ENCODE results near the gene EHMT2. TPM values are rescaled to one million over a fixed set of nuclear protein-coding genes. Genes with fewer than 3 reads are reported as not detected.
"Not testable (repeated sequence)": the region's sequence is repeated elsewhere in the genome, so short reads cannot be mapped to it uniquely, and the experiment has no call there.

Gene EHMT2
- total RNA-seq, 1 donor from 2014 or later: 202 TPM

DNA sequence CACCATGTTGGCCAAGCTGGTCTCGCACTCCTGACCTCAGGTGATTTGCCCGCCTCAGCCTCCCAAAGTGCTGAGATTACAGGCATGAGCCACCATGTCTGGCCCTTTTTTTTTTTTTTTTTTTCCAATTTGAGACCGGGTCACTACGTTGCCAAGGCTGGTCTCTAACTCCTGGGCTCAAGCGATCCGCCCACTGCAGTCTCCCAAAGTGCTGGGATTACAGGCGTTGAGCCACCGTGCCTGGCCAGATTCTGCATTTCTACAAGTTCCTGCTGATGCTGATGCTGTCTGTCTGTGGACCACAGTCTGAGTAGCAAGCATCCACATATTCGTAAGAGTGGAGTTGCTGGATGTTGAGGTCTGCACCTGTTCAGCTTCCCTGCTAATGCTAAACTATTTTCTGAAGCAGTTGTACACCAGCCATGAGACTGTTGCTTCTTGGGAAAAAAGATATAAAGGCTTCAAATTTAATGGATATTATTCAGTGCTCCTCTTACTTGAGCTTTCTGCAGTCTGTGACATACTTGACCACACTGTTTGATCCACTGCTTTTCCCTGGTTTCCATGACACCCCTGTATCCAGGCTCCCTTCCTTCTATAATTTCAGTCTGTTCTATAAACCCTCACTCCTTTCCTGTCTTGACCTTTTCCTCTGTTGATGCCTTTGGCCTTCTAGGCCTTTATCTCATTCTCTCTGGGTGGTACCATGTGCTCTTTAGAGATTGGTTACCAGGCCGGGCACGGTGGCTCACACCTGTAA is 14.5 kb upstream of the EHMT2 start:
- DNase-seq (ENCODE audit: low read depth, low spot score): no peak
- H3K4me3 Mint-ChIP-seq: no peak overlapping the region
- H3K27me3 Mint-ChIP-seq (ENCODE audit: low read depth): no peaks in the 10 kb centered on the region
- H3K36me3 Mint-ChIP-seq (ENCODE audit: low read depth): no peaks in the 10 kb centered on the region
- no peaks in the 10 kb centered on the region for H3K9me3 Mint-ChIP-seq
- TF ChIP-seq, protein P1, sequence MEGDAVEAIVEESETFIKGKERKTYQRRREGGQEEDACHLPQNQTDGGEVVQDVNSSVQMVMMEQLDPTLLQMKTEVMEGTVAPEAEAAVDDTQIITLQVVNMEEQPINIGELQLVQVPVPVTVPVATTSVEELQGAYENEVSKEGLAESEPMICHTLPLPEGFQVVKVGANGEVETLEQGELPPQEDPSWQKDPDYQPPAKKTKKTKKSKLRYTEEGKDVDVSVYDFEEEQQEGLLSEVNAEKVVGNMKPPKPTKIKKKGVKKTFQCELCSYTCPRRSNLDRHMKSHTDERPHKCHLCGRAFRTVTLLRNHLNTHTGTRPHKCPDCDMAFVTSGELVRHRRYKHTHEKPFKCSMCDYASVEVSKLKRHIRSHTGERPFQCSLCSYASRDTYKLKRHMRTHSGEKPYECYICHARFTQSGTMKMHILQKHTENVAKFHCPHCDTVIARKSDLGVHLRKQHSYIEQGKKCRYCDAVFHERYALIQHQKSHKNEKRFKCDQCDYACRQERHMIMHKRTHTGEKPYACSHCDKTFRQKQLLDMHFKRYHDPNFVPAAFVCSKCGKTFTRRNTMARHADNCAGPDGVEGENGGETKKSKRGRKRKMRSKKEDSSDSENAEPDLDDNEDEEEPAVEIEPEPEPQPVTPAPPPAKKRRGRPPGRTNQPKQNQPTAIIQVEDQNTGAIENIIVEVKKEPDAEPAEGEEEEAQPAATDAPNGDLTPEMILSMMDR (conservative IDR thresholded peaks at IDR 0.05): no peak
- no peak overlapping the region for H3K27ac Mint-ChIP-seq (ENCODE audit: unreplicated experiment)
- H3K4me1 Mint-ChIP-seq: no peaks in the 10 kb centered on the region

DNA sequence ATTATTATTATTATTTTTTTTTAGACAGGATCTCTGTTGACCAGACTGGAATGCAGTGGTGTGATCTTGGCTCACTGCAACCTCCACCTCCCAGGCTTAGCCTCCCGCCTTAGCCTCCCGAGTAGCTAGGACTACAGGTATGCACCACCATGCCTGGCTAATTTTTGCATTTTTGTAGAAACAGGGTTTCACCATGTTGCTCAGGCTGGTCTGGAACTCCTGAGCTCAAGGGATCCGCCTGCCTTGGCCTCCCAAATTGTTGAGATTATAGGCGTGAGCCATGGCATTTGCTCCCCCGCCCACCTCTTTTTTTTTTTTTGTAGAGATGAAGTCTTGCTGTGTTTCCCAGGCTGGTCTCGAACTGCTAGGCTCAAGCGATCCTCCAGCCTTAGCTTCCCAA is 11.8 kb upstream of the EHMT2 start:
- H3K27me3 Mint-ChIP-seq (ENCODE audit: low read depth): peaks cover 11% of the 10 kb centered on the region
- not testable (repeated sequence) for H3K4me1 Mint-ChIP-seq; DNase-seq (ENCODE audit: low read depth, low spot score); H3K9me3 Mint-ChIP-seq; H3K36me3 Mint-ChIP-seq (ENCODE audit: low read depth); H3K4me3 Mint-ChIP-seq; H3K27ac Mint-ChIP-seq (ENCODE audit: unreplicated experiment)

DNA sequence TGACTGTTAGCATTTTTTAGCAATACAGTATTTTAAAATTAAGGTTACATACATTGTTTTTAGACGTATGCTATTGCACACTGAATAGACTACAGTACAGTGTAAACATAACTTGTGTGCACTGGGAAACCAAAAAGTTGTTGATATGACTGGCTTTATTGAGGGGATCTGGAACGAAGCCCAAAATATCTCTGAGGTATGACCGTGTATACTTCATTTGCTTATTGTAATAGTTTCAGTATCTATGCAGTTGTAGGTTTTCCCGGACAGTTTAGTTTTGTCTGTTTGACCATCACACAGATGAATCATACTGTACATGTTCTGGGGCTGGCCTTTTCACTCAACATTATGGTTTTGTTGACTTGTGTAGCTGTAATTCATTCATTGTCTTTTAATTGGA is 11.3 kb upstream of the EHMT2 start:
- no peaks in the 10 kb centered on the region for H3K36me3 Mint-ChIP-seq (ENCODE audit: low read depth)
- no peak for DNase-seq (ENCODE audit: low read depth, low spot score)
- H3K27ac Mint-ChIP-seq (ENCODE audit: unreplicated experiment): no peak overlapping the region
- no peaks in the 10 kb centered on the region for H3K9me3 Mint-ChIP-seq
- TF ChIP-seq, protein P1 (conservative IDR thresholded peaks at IDR 0.05): no peak
- peak overlapping the region; percentile 3 for H3K4me3 Mint-ChIP-seq
- peaks cover 11% of the 10 kb centered on the region for H3K27me3 Mint-ChIP-seq (ENCODE audit: low read depth)
- H3K4me1 Mint-ChIP-seq: peaks cover 6% of the 10 kb centered on the region

DNA sequence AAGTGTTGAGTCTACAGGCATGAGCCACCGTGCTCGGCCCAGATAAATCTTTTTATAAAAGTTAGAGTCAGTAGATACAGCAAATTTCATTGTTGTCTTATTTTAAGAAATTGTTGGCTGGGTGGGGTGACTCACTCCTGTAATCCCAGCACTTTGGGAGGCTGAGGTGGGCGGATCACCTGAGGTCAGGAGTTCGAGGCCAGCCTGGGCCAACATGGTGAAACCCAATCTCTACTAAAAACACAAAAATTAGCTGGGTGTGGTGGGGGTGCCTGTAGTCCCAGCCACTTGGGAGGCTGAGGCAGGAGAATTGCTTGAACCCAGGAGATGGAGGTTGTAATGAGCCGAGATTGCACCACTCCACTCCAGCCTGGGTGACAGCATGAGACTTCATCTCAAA is 10.8 kb upstream of the EHMT2 start:
- not testable (repeated sequence) for H3K27ac Mint-ChIP-seq (ENCODE audit: unreplicated experiment); DNase-seq (ENCODE audit: low read depth, low spot score); H3K36me3 Mint-ChIP-seq (ENCODE audit: low read depth); H3K4me1 Mint-ChIP-seq; H3K9me3 Mint-ChIP-seq
- peaks cover 11% of the 10 kb centered on the region for H3K27me3 Mint-ChIP-seq (ENCODE audit: low read depth)
- peak overlapping the region; percentile 3 for H3K4me3 Mint-ChIP-seq

DNA sequence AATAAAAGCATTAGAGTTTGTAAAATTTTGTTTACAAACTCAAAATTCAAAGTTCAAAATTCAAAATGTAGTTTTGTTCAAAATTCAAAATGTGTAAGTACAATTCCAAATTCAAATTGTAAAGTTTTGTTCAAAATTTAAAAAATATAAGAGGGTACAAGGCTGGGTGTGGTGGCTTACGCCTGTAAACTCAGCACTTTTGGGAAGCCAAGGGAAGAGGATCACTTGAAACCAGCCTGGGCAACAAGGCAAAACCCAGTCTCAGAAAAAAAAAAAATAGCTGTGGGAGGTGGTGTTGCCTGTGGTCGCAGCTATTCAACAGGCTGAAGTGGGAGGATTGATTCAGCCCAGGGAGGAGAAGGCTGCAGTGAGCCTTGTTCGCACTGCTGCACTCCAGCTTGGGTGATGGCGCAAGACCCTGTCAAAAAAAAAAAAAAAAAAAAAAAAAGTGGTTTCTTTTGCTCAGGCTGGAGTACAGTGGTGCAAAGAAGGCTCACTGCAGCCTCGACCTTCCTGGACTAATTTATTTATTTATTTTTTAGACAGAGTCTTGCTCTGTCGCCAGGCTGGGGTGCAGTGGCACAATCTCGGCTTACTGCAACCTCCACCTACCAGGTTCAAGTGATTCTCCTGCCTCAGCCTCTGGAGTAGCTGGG is 9.8 kb upstream of the EHMT2 start:
- Mint-ChIP-seq H3K9me3 (no peaks in the 10 kb centered on the region), H3K4me1 (peaks cover 15% of the 10 kb centered on the region), H3K36me3 (ENCODE audit: low read depth) (no peaks in the 10 kb centered on the region), H3K4me3 (no peak overlapping the region), H3K27me3 (ENCODE audit: low read depth) (peaks cover 14% of the 10 kb centered on the region), H3K27ac (ENCODE audit: unreplicated experiment) (no peak overlapping the region)
- no peak for DNase-seq (ENCODE audit: low read depth, low spot score)
- TF ChIP-seq, protein P1 (conservative IDR thresholded peaks at IDR 0.05): no peak

DNA sequence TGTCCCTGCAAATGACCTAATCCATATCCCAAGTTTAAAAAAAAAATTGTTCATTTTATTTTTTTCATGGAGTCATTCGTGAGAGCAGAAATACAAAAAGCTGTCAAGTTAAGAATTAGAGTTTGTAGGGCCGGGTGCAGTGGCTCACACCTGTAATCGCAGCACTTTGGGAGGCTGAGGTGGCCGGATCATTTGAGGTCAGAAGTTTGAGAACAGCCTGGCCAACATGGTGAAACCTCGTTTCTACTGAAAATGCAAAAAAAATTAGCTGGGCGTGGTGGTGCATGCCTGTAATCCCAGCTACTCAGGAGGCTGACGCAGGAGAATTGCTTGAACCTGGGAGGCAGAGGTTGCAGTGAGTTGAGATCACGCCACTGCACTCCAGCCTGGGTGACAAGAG is 9.2 kb upstream of the EHMT2 start:
- H3K4me3 Mint-ChIP-seq: not testable (repeated sequence)

DNA sequence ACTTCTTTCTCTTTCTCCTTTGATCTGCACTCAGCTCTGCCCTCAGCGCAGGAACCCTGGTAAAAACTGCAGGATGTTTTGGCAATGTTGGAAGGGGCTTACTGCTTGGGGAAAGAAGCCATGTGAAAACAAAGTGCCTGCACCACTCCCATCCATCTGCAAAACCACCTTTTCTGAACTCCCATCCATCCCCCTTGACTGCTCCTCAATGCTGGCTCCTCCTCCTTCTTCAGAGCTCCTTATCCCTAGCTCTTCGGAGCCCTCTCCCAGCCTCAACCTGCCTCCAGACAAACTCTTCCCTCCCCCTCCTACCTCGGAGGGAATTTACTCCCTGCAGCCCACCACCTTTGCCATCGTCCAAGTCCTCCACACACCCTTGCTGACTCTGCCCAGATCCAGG is 8.6 kb upstream of the EHMT2 start:
- H3K27ac Mint-ChIP-seq (ENCODE audit: unreplicated experiment): no peak overlapping the region
- no peaks in the 10 kb centered on the region for H3K36me3 Mint-ChIP-seq (ENCODE audit: low read depth)
- no peak for DNase-seq (ENCODE audit: low read depth, low spot score)
- no peak overlapping the region for H3K4me3 Mint-ChIP-seq
- peaks cover 16% of the 10 kb centered on the region for H3K4me1 Mint-ChIP-seq
- peaks cover 14% of the 10 kb centered on the region for H3K27me3 Mint-ChIP-seq (ENCODE audit: low read depth)
- no peaks in the 10 kb centered on the region for H3K9me3 Mint-ChIP-seq
- TF ChIP-seq, protein P1 (conservative IDR thresholded peaks at IDR 0.05): no peak

More for the DNA sequence above, 9.2 kb upstream of the EHMT2 start:
- not testable (repeated sequence) for H3K27ac Mint-ChIP-seq (ENCODE audit: unreplicated experiment); H3K36me3 Mint-ChIP-seq (ENCODE audit: low read depth); DNase-seq (ENCODE audit: low read depth, low spot score); H3K9me3 Mint-ChIP-seq
- Mint-ChIP-seq H3K27me3 (ENCODE audit: low read depth) (peaks cover 14% of the 10 kb centered on the region), H3K4me1 (peaks cover 16% of the 10 kb centered on the region)

Measured in neural crest cell (in vitro differentiated cells).